Measurements from ENCODE around the gene TNFRSF8.
A peak's percentile ranks its signal among the peaks of the same experiment; 100 is the strongest.
"Not testable (repeated sequence)": the region's sequence is repeated elsewhere in the genome, so short reads cannot be mapped to it uniquely, and the experiment has no call there.

The TNFRSF8 gene

GRCh38 chr1:12063141-12064072 is at the start of gene TNFRSF8:
Gene TNFRSF8 (plus strand): TSS chr1:12063303. CDS start chr1:12063599, 296 bp downstream.
- DNase-seq (ENCODE audit: low spot score), result no peak

GRCh38 chr1:12014141-12014991 is 48.7 kb upstream of the TNFRSF8 start:
- DNase-seq (ENCODE audit: low spot score), result no peak

- DNase-seq (ENCODE audit: low spot score), result no peak
Measured at GRCh38 chr1:12015001-12015491, 48.1 kb upstream of the TNFRSF8 start.

- no peak for DNase-seq (ENCODE audit: low spot score)
Measured at GRCh38 chr1:12015499-12015898, 47.6 kb upstream of the TNFRSF8 start.

- no peak for DNase-seq (ENCODE audit: low spot score)
Measured at GRCh38 chr1:12016182-12016581, 46.9 kb upstream of the TNFRSF8 start.

GRCh38 chr1:12019858-12020509 is 43.1 kb upstream of the TNFRSF8 start:
- peak; percentile 52 for DNase-seq (ENCODE audit: low spot score)

- no peak for DNase-seq (ENCODE audit: low spot score)
Measured at GRCh38 chr1:12021616-12022015, 41.5 kb upstream of the TNFRSF8 start.

- no peak for DNase-seq (ENCODE audit: low spot score)
Measured at GRCh38 chr1:12022036-12022435, 41.1 kb upstream of the TNFRSF8 start.

- DNase-seq (ENCODE audit: low spot score), result no peak
Measured at GRCh38 chr1:12026586-12026985, 36.5 kb upstream of the TNFRSF8 start.

GRCh38 chr1:12028248-12028647 is 34.9 kb upstream of the TNFRSF8 start:
- no peak for DNase-seq (ENCODE audit: low spot score)

- no peak for DNase-seq (ENCODE audit: low spot score)
Measured at GRCh38 chr1:12028957-12029511, 34.1 kb upstream of the TNFRSF8 start.

GRCh38 chr1:12029720-12030339 is 33.3 kb upstream of the TNFRSF8 start:
- DNase-seq (ENCODE audit: low spot score), result peak; percentile 50

- peak; percentile 72 for DNase-seq (ENCODE audit: low spot score)
Measured at GRCh38 chr1:12031039-12031980, 31.8 kb upstream of the TNFRSF8 start.

- DNase-seq (ENCODE audit: low spot score), result no peak
Measured at GRCh38 chr1:12032161-12032621, 30.9 kb upstream of the TNFRSF8 start.

- DNase-seq (ENCODE audit: low spot score), result not testable (repeated sequence)
Measured at GRCh38 chr1:12033441-12033840, 29.7 kb upstream of the TNFRSF8 start.

GRCh38 chr1:12034381-12034801 is 28.7 kb upstream of the TNFRSF8 start:
- no peak for DNase-seq (ENCODE audit: low spot score)

- no peak for DNase-seq (ENCODE audit: low spot score)
Measured at GRCh38 chr1:12035312-12035711, 27.8 kb upstream of the TNFRSF8 start.

GRCh38 chr1:12037486-12038355 is 25.4 kb upstream of the TNFRSF8 start:
- DNase-seq (ENCODE audit: low spot score), result no peak
